ENCODE results near the gene MGAT4A. TPM values are rescaled to one million over a fixed set of nuclear protein-coding genes. Genes with fewer than 3 reads are reported as not detected.

The MGAT4A gene
- total and polyA plus RNA-seq, 9 of the 15 experiments (the other 6 are each of a cell fraction or from before 2014, with no cell fraction given) = 0.03 to 0.53 (median 0.18) TPM; not detected in 2

DNA sequence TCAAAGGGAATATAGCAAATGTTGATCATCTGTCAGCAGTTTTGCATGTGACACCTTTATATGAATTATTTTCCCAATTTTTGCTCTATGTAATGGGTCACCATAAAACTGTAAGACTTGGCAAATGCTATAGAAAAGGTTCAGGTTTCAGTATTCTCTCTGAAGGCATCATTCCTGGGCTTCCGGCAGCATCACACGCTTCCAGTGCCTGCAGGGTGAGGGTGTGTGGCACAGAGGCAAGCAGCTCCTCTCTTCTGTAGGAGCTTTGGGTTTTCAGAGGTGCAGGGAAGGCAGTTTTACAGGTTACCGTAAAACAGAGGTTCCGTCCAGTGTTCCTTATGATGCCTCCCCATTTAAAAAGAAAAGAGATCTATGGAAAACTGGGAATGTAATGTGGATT, 141.4 kb downstream of the MGAT4A start (continued):
- TF ChIP-seq, protein P1, sequence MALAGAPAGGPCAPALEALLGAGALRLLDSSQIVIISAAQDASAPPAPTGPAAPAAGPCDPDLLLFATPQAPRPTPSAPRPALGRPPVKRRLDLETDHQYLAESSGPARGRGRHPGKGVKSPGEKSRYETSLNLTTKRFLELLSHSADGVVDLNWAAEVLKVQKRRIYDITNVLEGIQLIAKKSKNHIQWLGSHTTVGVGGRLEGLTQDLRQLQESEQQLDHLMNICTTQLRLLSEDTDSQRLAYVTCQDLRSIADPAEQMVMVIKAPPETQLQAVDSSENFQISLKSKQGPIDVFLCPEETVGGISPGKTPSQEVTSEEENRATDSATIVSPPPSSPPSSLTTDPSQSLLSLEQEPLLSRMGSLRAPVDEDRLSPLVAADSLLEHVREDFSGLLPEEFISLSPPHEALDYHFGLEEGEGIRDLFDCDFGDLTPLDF (CRISPR knock-in tag; IDR thresholded peaks at IDR 0.05) = no peak
- TF ChIP-seq, protein P2, sequence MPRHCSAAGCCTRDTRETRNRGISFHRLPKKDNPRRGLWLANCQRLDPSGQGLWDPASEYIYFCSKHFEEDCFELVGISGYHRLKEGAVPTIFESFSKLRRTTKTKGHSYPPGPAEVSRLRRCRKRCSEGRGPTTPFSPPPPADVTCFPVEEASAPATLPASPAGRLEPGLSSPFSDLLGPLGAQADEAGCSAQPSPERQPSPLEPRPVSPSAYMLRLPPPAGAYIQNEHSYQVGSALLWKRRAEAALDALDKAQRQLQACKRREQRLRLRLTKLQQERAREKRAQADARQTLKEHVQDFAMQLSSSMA (CRISPR knock-in tag; IDR thresholded peaks at IDR 0.05) = no peak
- TF ChIP-seq ZNF124 (CRISPR knock-in tag; IDR thresholded peaks at IDR 0.05) = no peak

GRCh38 chr2:98588880-98589431, 142.0 kb downstream of the MGAT4A start:
- FAIRE-seq = no peak
- Histone ChIP-seq H3K27ac (ENCODE audit: extremely low read depth, low read depth, low read length) (no peak overlapping the region), H3K27me3 (ENCODE audit: control insufficient read depth in 2 of 2, insufficient read depth in 2 of 2, low read length in 2 of 2) (no peaks in the 10 kb centered on the region), H3K9ac (ENCODE audit: insufficient read depth in 1 of 2, low read depth in 2 of 2, low read length in 2 of 2) (no peak overlapping the region), H2AFZ (ENCODE audit: low read depth, low read length) (no peak overlapping the region), H3K9me1 (ENCODE audit: control insufficient read depth, insufficient read depth, low read length) (no peaks in the 10 kb centered on the region), H3K9me3 (replicated peaks; ENCODE audit: control insufficient read depth, insufficient read depth, low read depth, low read length) (no peaks in the 10 kb centered on the region), H3K4me1 (replicated peaks in 1 of 2; ENCODE audit: control insufficient read depth in 2 of 2, insufficient read depth in 2 of 2, low read length in 2 of 2) (peaks cover 0 to 3% of the 10 kb centered on the region in 2 experiments; a peak in 1 of 5 replicates), H3K4me2 (ENCODE audit: insufficient read depth, low read length) (no peak overlapping the region), H3K79me2 (ENCODE audit: control insufficient read depth, insufficient read depth, low read length) (no peaks in the 10 kb centered on the region), H3K36me3 (ENCODE audit: control insufficient read depth, insufficient read depth, low read length) (no peaks in the 10 kb centered on the region; the same call in 2 of the 3 replicates), H4K20me1 (replicated peaks; ENCODE audit: control insufficient read depth, insufficient read depth, low read length) (no peaks in the 10 kb centered on the region; the same call in 1 of the 2 replicates), H3K4me3 (no peak overlapping the region)
- no peak for ATAC-seq
- ChIA-PET CTCF (ENCODE audit: low intra/inter-chr PET ratio) (no interaction called here), POLR2A (no interaction called here)
- TF ChIP-seq RFX1 (IDR thresholded peaks at IDR 0.05) (no peak), ESRRB (CRISPR knock-in tag; IDR thresholded peaks at IDR 0.05; ENCODE audit: borderline replicate concordance) (no peak), LEF1 (IDR thresholded peaks at IDR 0.05) (no peak), NEUROD1 (IDR thresholded peaks at IDR 0.05; ENCODE audit: borderline replicate concordance, low read depth, low read length, partially characterized antibody) (no peak)
- TF ChIP-seq, protein P3, sequence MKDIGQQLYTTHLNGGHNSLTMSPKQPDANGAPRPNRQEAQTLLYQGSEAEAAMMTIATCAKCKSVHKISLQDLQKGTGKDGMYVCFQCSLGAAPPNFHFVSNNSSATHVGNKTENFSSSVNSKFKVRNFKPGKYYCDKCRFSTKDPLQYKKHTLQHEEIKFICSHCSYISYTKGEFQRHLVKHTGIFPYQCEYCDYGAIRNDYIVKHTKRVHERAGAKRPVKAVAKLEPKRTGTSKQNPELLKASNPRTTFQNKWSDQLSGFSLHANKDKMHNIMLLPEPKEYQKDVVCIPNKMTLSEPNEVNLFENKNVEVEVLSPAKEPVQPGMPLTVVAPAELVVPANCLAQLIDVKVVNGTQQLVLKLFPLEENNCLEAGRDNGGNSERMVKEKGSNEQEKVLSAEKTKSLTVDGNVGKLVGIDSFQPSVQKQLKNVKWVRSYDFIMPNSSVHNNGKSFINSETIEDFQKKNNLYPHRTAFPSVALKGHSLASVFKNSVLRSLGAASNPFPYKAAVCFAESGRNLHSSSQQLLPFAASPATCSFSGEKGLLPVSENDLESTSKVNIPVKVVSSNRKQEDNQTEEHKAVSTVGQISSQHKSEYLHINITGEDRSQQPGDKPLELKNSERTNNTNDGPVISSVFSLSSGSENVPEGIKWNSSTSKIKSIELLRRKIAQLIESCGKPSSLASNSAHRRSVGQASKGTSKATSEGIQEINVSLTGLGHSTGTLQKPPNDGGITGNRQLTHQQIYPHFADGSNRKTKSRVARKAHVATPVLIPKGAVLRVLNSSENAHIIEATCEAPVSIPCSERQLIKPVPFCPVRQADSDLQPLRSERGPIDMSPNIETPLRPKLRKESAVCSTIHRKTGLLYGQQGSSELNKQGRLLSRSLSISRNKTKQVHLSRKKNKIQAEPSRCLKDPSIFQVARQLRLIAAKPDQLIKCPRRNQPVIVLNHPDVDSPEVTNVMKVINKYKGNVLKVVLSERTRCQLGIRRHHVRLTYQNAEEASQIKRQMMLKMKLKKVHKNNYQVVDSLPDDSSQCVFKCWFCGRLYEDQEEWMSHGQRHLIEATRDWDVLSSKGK (CRISPR knock-in tag; IDR thresholded peaks at IDR 0.05) = no peak
- BruUV-seq (replicated peaks) = no TSS peak
- in situ Hi-C loops (cut with MboI) = no loop called here
- no peak for DNase-seq (ENCODE audit: extremely low read depth in 1 of 4, low spot score in 3 of 4)
- 68% methylated on average over 4 of the region's 4 CpGs for WGBS (ENCODE audit: insufficient coverage, low coverage, missing lambda C conversion rate)
- intact Hi-C loops (cut with micrococcal nuclease) = no loop called here

All from K562 (cell line).